Panc1 (cell line): ENCODE results near the gene VDR. TPM values are rescaled to one million over a fixed set of nuclear protein-coding genes. Genes with fewer than 3 reads are reported as not detected.

Experiments used
- ATAC-seq: fragments of 200-7000 bp; cut with Tn5 transposase; 2 replicates; pipeline ENCODE4 v1.9.1; 2020; ENCODE audit warnings: mild to moderate bottlenecking, moderate library complexity
- BruUV-seq: library from RNA; stranded (reverse); fragments of 400-500 nt; replicated peaks from 2 replicates; lab custom pipeline; 2021; lab: Mats Ljungman, UMichigan
- CTCF ChIA-PET: fragments of 300-600 bp; sonication (Branson Sonifier 250); formaldehyde crosslinking; loops from one replicate; lab custom pipeline; 2022; ENCODE audit warnings: antibody characterized with exemption; lab: Charles Lee
- POLR2A ChIA-PET: fragments of 300-600 bp; sonication (Branson Sonifier 250); formaldehyde crosslinking; loops from one replicate; lab custom pipeline; 2022; ENCODE audit warnings: antibody characterized with exemption; lab: Charles Lee
- DNase-seq: peaks from one replicate; pipeline ENCODE4 v3.0.0-alpha.2; 2010; ENCODE audit warnings: low read depth, low spot score
- H3K27ac ChIP-seq: 2 replicates; pipeline ENCODE4 v1.5.1; 2011; ENCODE audit warnings: mild to moderate bottlenecking, low read length, inconsistent platforms
- H3K27me3 ChIP-seq: fragments of 200-500 bp; sonication (Bioruptor generic); 2 replicates; pipeline ENCODE4 v1.6.0; 2014; ENCODE audit warnings: low read length, inconsistent platforms; ENCODE audit not compliant: control insufficient read depth, insufficient read depth
- H3K36me3 ChIP-seq: fragments of 200-500 bp; sonication (Bioruptor generic); 2 replicates; pipeline ENCODE4 v1.5.1; 2014; ENCODE audit warnings: inconsistent platforms, mild to moderate bottlenecking, low read length, moderate library complexity; ENCODE audit not compliant: control insufficient read depth, insufficient read depth
- H3K4me1 ChIP-seq: 2 replicates; pipeline ENCODE4 v1.5.1; 2011; ENCODE audit warnings: inconsistent platforms, mild to moderate bottlenecking, low read length, moderate library complexity; ENCODE audit not compliant: control insufficient read depth, insufficient read depth
- H3K4me3 ChIP-seq, 2 experiments: 2 replicates each; pipeline ENCODE4 v1.5.1; 2011 to 2012; ENCODE audit warnings: low read depth in 2 of 2, low read length in 2 of 2, mild to moderate bottlenecking in 2 of 2, inconsistent platforms in 1 of 2, moderate library complexity in 1 of 2
- H3K9me3 ChIP-seq: fragments of 200-500 bp; sonication (Bioruptor generic); 2 replicates; pipeline ENCODE4 v1.5.1; 2014; ENCODE audit warnings: low read depth, mild to moderate bottlenecking, inconsistent platforms, low read length, moderate library complexity; ENCODE audit not compliant: control insufficient read depth, insufficient read depth
- CTCF ChIP-seq: fragments of 450-650 bp; IDR thresholded peaks from 2 replicates; pipeline ENCODE4 v1.5.1; 2017; ENCODE audit warnings: mild to moderate bottlenecking
- POLR2AphosphoS5 ChIP-seq: IDR thresholded peaks from 2 replicates; pipeline ENCODE4 v1.6.1; 2012; ENCODE audit warnings: mild to moderate bottlenecking, low read depth, low read length, moderate library complexity
- REST ChIP-seq, 2 experiments: IDR thresholded peaks; 2 replicates each; pipeline ENCODE4 v1.6.1; 2011 to 2012; ENCODE audit warnings: low read depth in 2 of 2, control low read depth in 1 of 2, low read length in 1 of 2, mild to moderate bottlenecking in 1 of 2, moderate library complexity in 1 of 2; ENCODE audit not compliant: insufficient read depth in 1 of 2
- SIN3A ChIP-seq: IDR thresholded peaks from 2 replicates; pipeline ENCODE4 v1.6.1; 2012; ENCODE audit warnings: low read depth, mild to moderate bottlenecking, low read length, moderate library complexity, borderline replicate concordance; ENCODE audit not compliant: insufficient read depth
- TCF7L2 ChIP-seq: IDR thresholded peaks from 2 replicates; pipeline ENCODE4 v1.6.1; 2011; ENCODE audit warnings: mild to moderate bottlenecking, low read depth, low read length, inconsistent platforms
- in situ Hi-C: cut with HindIII; loops from 2 replicates; pipeline ENCODE4 v1.10.0; 2016; ENCODE audit warnings: low sequenced_read_pairs, low pct_unique_long_range_greater_than_20kb
- intact Hi-C: fragments of 100-400 bp; cut with micrococcal nuclease; formaldehyde crosslinking; loops from one replicate; pipeline ENCODE4 v1.10.0; 2022; ENCODE audit not compliant: unreplicated experiment
- total RNA-seq: library from RNA; stranded (reverse); gene quantifications from one replicate; pipeline ENCODE4 v1.2.1, GENCODE V29; 2021; ENCODE audit not compliant: unreplicated experiment

VDR gene
- total RNA-seq, 1 experiment from 2014 or later = 3.0 TPM

GRCh38 chr12:47901063-47901717, 3.6 kb downstream of the VDR start:
- ChIA-PET CTCF (interaction anchor here (0.6 kb wide), 1 partner anchor 65 kb away, joined by 3 read pairs; no protein-coding TSS in a partner anchor), POLR2A (no interaction called here)
- Histone ChIP-seq H3K27me3 (peaks cover 9% of the 10 kb centered on the region), H3K9me3 (no peaks in the 10 kb centered on the region), H3K4me1 (peaks cover 17% of the 10 kb centered on the region), H3K36me3 (no peaks in the 10 kb centered on the region; the same call in 1 of the 2 replicates), H3K4me3 (no peak overlapping the region), H3K27ac (no peak overlapping the region)
- TF ChIP-seq SIN3A (no peak), CTCF (no peak), REST (IDR thresholded peaks at IDR 0.05; ENCODE audit: insufficient read depth in 1 of 2, low read depth in 2 of 2, low read length in 1 of 2) (no peak), TCF7L2 (no peak), POLR2AphosphoS5 (no peak)
- ATAC-seq (no peak), DNase-seq (no peak)
- in situ Hi-C loops = no loop called here
- intact Hi-C loops = no loop called here
- no TSS peak for BruUV-seq

GRCh38 chr12:47900131-47901062, 4.4 kb downstream of the VDR start:
- no peaks in the 10 kb centered on the region; the same call in 1 of the 2 replicates for H3K36me3 ChIP-seq
- intact Hi-C loops (no loop called here), in situ Hi-C loops (no loop called here)
- POLR2A ChIA-PET = no interaction called here
- TF ChIP-seq CTCF = no peak; the same call in 1 of the 2 replicates
- TF ChIP-seq POLR2AphosphoS5 = no peak
- TF ChIP-seq TCF7L2 = no peak
- TF ChIP-seq REST (IDR thresholded peaks at IDR 0.05; ENCODE audit: insufficient read depth in 1 of 2, low read depth in 2 of 2, low read length in 1 of 2) = no peak
- TF ChIP-seq SIN3A = no peak
- peaks cover 18% of the 10 kb centered on the region for H3K4me1 ChIP-seq
- H3K9me3 ChIP-seq = no peaks in the 10 kb centered on the region
- DNase-seq = no peak
- CTCF ChIA-PET = interaction anchor here (0.6 kb wide), 1 partner anchor 64 kb away, joined by 3 read pairs; no protein-coding TSS in a partner anchor
- no peak overlapping the region for H3K27ac ChIP-seq
- H3K27me3 ChIP-seq = peaks cover 2% of the 10 kb centered on the region; the same call in 1 of the 2 replicates
- ATAC-seq = no peak
- BruUV-seq = no TSS peak
- H3K4me3 ChIP-seq = no peak overlapping the region
